SJSA1 (cell line): ENCODE measurements around the gene TIAM2. TPM values are rescaled to one million over a fixed set of nuclear protein-coding genes. Genes with fewer than 3 reads are reported as not detected.

Experiments used
- DNase-seq, 2 experiments: peaks; one replicate each; pipeline ENCODE4 v3.0.0-alpha.2; 2015 to 2020; ENCODE audit warnings: low spot score in 2 of 2, low read depth in 1 of 2
- H3K27ac ChIP-seq: fragments of 250-450 bp; sonication (Bioruptor Pico); 2 replicates; pipeline ENCODE4 v1.5.1; 2020; ENCODE audit warnings: mild to moderate bottlenecking, moderate library complexity
- H3K27me3 ChIP-seq: fragments of 250-450 bp; sonication (Bioruptor Pico); replicated peaks from 2 replicates; pipeline ENCODE4 v1.5.1; 2020; ENCODE audit warnings: mild to moderate bottlenecking, moderate library complexity
- H3K36me3 ChIP-seq: fragments of 250-450 bp; sonication (Bioruptor Pico); 2 replicates; pipeline ENCODE4 v1.5.1; 2020; ENCODE audit warnings: mild to moderate bottlenecking
- H3K4me1 ChIP-seq: fragments of 250-450 bp; sonication (Bioruptor Pico); replicated peaks from 2 replicates; pipeline ENCODE4 v1.6.1; 2021; ENCODE audit warnings: mild to moderate bottlenecking
- H3K4me3 ChIP-seq: fragments of 250-450 bp; sonication (Bioruptor Pico); 2 replicates; pipeline ENCODE4 v1.5.1; 2020; ENCODE audit warnings: mild to moderate bottlenecking
- H3K9me3 ChIP-seq: fragments of 250-450 bp; sonication (Bioruptor Pico); replicated peaks from 2 replicates; pipeline ENCODE4 v1.5.1; 2020; ENCODE audit warnings: mild to moderate bottlenecking
- total RNA-seq: library from RNA; depleted of rRNA; stranded (reverse); fragments of >200 nt; shearing (Covaris generic); gene quantifications from 2 replicates; pipeline ENCODE4 v1.2.3, GENCODE V29; 2014

The TIAM2 gene
- total RNA-seq, 1 experiment from 2014 or later: 48.3 TPM

- no peak overlapping the region for H3K27ac ChIP-seq
- DNase-seq: no peak
- H3K9me3 ChIP-seq: 0 out of 2 replicates have a peak, but pooled peaks cover under 1% of the 10 kb centered on the region
- 0 out of 2 replicates have a peak, but pooled peaks cover 2% of the 10 kb centered on the region for H3K36me3 ChIP-seq
- H3K4me1 ChIP-seq: no peaks in the 10 kb centered on the region
- H3K4me3 ChIP-seq: no peak overlapping the region
- no peaks in the 10 kb centered on the region for H3K27me3 ChIP-seq
Measured at GRCh38 chr6:155040901-155041650, 46.0 kb downstream of the TIAM2 start.

GRCh38 chr6:155041741-155042279 lies 46.7 kb downstream of the TIAM2 start:
- H3K27me3 ChIP-seq: no peaks in the 10 kb centered on the region
- H3K9me3 ChIP-seq: no peaks in the 10 kb centered on the region
- H3K4me3 ChIP-seq: no peak overlapping the region
- H3K27ac ChIP-seq: no peak overlapping the region
- no peaks in the 10 kb centered on the region for H3K4me1 ChIP-seq
- 0 out of 2 replicates have a peak, but pooled peaks cover 2% of the 10 kb centered on the region for H3K36me3 ChIP-seq
- DNase-seq: no peak

GRCh38 chr6:155042983-155043382 lies 47.9 kb downstream of the TIAM2 start:
- Histone ChIP-seq H3K4me1 (no peaks in the 10 kb centered on the region), H3K27ac (no peak overlapping the region), H3K9me3 (no peaks in the 10 kb centered on the region), H3K36me3 (0 out of 2 replicates have a peak, but pooled peaks cover 2% of the 10 kb centered on the region), H3K27me3 (no peaks in the 10 kb centered on the region), H3K4me3 (no peak overlapping the region)
- no peak for DNase-seq

GRCh38 chr6:155045561-155046404 lies 50.7 kb downstream of the TIAM2 start:
- DNase-seq: no peak
- Histone ChIP-seq H3K36me3 (no peaks in the 10 kb centered on the region), H3K27me3 (no peaks in the 10 kb centered on the region), H3K27ac (no peak overlapping the region), H3K4me3 (no peak overlapping the region), H3K9me3 (no peaks in the 10 kb centered on the region), H3K4me1 (peaks cover 8% of the 10 kb centered on the region)

- Histone ChIP-seq H3K4me1 (peaks cover 9% of the 10 kb centered on the region), H3K27me3 (no peaks in the 10 kb centered on the region), H3K36me3 (peaks cover 3% of the 10 kb centered on the region; the same call in 1 of the 2 replicates), H3K9me3 (no peaks in the 10 kb centered on the region), H3K27ac (no peak overlapping the region), H3K4me3 (no peak overlapping the region)
- DNase-seq: no peak
Measured at GRCh38 chr6:155047523-155047922, 52.4 kb downstream of the TIAM2 start.

GRCh38 chr6:155050311-155050710 lies 55.2 kb downstream of the TIAM2 start:
- Histone ChIP-seq H3K36me3 (peaks cover 3% of the 10 kb centered on the region; the same call in 1 of the 2 replicates), H3K9me3 (no peaks in the 10 kb centered on the region), H3K27me3 (no peaks in the 10 kb centered on the region), H3K27ac (no peak overlapping the region), H3K4me1 (peaks cover 18% of the 10 kb centered on the region), H3K4me3 (no peak overlapping the region)
- DNase-seq: no peak

GRCh38 chr6:155054491-155055250 lies 59.6 kb downstream of the TIAM2 start:
- Histone ChIP-seq H3K27ac (no peak overlapping the region), H3K9me3 (no peaks in the 10 kb centered on the region), H3K4me1 (peaks cover 18% of the 10 kb centered on the region), H3K27me3 (no peaks in the 10 kb centered on the region), H3K4me3 (no peak overlapping the region), H3K36me3 (peaks cover 6% of the 10 kb centered on the region; the same call in 1 of the 2 replicates)
- DNase-seq: no peak

- Histone ChIP-seq H3K27ac (no peak overlapping the region), H3K9me3 (no peaks in the 10 kb centered on the region), H3K36me3 (peaks cover 6% of the 10 kb centered on the region; the same call in 1 of the 2 replicates), H3K4me3 (no peak overlapping the region), H3K27me3 (no peaks in the 10 kb centered on the region), H3K4me1 (peaks cover 10% of the 10 kb centered on the region)
- DNase-seq: no peak
Measured at GRCh38 chr6:155055729-155056128, 60.6 kb downstream of the TIAM2 start.

GRCh38 chr6:155056756-155057155 lies 61.6 kb downstream of the TIAM2 start:
- DNase-seq: no peak
- Histone ChIP-seq H3K36me3 (peaks cover 6% of the 10 kb centered on the region; the same call in 1 of the 2 replicates), H3K27me3 (no peaks in the 10 kb centered on the region), H3K27ac (no peak overlapping the region), H3K4me1 (peaks cover 12% of the 10 kb centered on the region), H3K9me3 (no peaks in the 10 kb centered on the region), H3K4me3 (no peak overlapping the region)

GRCh38 chr6:155061381-155061780 lies 66.3 kb downstream of the TIAM2 start:
- no peak overlapping the region for H3K4me3 ChIP-seq
- no peaks in the 10 kb centered on the region for H3K27me3 ChIP-seq
- H3K4me1 ChIP-seq: peaks cover 32% of the 10 kb centered on the region
- H3K27ac ChIP-seq: no peak overlapping the region
- H3K36me3 ChIP-seq: 0 out of 2 replicates have a peak, but pooled peaks cover 2% of the 10 kb centered on the region
- no peaks in the 10 kb centered on the region for H3K9me3 ChIP-seq
- DNase-seq: no peak

GRCh38 chr6:155062866-155063341 lies 67.8 kb downstream of the TIAM2 start:
- Histone ChIP-seq H3K9me3 (no peaks in the 10 kb centered on the region), H3K27me3 (no peaks in the 10 kb centered on the region), H3K27ac (peak overlapping the region; percentile 80), H3K4me1 (peaks cover 39% of the 10 kb centered on the region), H3K4me3 (no peak overlapping the region), H3K36me3 (0 out of 2 replicates have a peak, but pooled peaks cover 2% of the 10 kb centered on the region)
- DNase-seq: peak in 1 of 2 experiments; percentile 79

- no peaks in the 10 kb centered on the region for H3K36me3 ChIP-seq
- peaks cover 51% of the 10 kb centered on the region for H3K4me1 ChIP-seq
- H3K9me3 ChIP-seq: no peaks in the 10 kb centered on the region
- no peak overlapping the region for H3K27ac ChIP-seq
- no peaks in the 10 kb centered on the region for H3K27me3 ChIP-seq
- no peak for DNase-seq
- H3K4me3 ChIP-seq: no peak overlapping the region
Measured at GRCh38 chr6:155064303-155064702, 69.2 kb downstream of the TIAM2 start.

- peaks cover 4% of the 10 kb centered on the region; the same call in 1 of the 2 replicates for H3K36me3 ChIP-seq
- H3K27ac ChIP-seq: no peak overlapping the region
- DNase-seq: no peak
- no peaks in the 10 kb centered on the region for H3K27me3 ChIP-seq
- H3K9me3 ChIP-seq: no peaks in the 10 kb centered on the region
- no peak overlapping the region for H3K4me3 ChIP-seq
- peaks cover 54% of the 10 kb centered on the region for H3K4me1 ChIP-seq
Measured at GRCh38 chr6:155066361-155066760, 71.2 kb downstream of the TIAM2 start.
